HCT116 (cell line): ENCODE results near the gene LTB4R2.

Experiments used
- EZH2 ChIP-seq: fragments of 200-600 bp; sonication (generic); IDR thresholded peaks from 2 replicates; pipeline ENCODE4 v1.6.1; 2017; ENCODE audit warnings: antibody characterized with exemption, mixed run types
- EZH2phosphoT487 ChIP-seq: fragments of 200-600 bp; IDR thresholded peaks from 2 replicates; pipeline ENCODE4 v1.6.1; 2018; ENCODE audit warnings: antibody characterized with exemption, borderline replicate concordance
- FOSL1 ChIP-seq: IDR thresholded peaks from 2 replicates; pipeline ENCODE4 v1.6.1; 2012; ENCODE audit warnings: low read depth
- POLR2AphosphoS5 ChIP-seq: IDR thresholded peaks from 2 replicates; pipeline ENCODE4 v1.6.1; 2011; ENCODE audit warnings: mild to moderate bottlenecking, low read depth, low read length, moderate library complexity
- YY1 ChIP-seq: IDR thresholded peaks from 2 replicates; pipeline ENCODE4 v1.6.1; 2011; ENCODE audit warnings: low read length, low read depth, moderate library complexity, mild to moderate bottlenecking; ENCODE audit not compliant: insufficient replicate concordance; ENCODE audit errors: extremely low read depth
- TF ChIP-seq, protein P1 (sequence below), 3 experiments: fragments of 200-600 bp in 1 of 3; sonication (generic) in 1 of 3; IDR thresholded peaks in 2 of 3; conservative IDR thresholded peaks in 1 of 3; 2 replicates each; pipeline ENCODE4 v1.5.1; 2012 to 2017; ENCODE audit warnings: low read depth in 2 of 3, low read length in 2 of 3, antibody characterized with exemption in 1 of 3, borderline replicate concordance in 1 of 3, control low read depth in 1 of 3, mild to moderate bottlenecking in 1 of 3, mixed read lengths in 1 of 3, mixed run types in 1 of 3, moderate library complexity in 1 of 3; ENCODE audit not compliant: insufficient read depth in 1 of 3
- TF ChIP-seq, protein P2 (sequence below): IDR thresholded peaks from 2 replicates; pipeline ENCODE4 v1.6.1; 2011; ENCODE audit warnings: mild to moderate bottlenecking, low read length, moderate library complexity; ENCODE audit not compliant: insufficient replicate concordance; ENCODE audit errors: extremely low read depth
- TF ChIP-seq, protein P3 (sequence below): IDR thresholded peaks from 2 replicates; pipeline ENCODE4 v1.6.1; 2012; ENCODE audit warnings: low read depth
- TF ChIP-seq, protein P4 (sequence below): IDR thresholded peaks from 2 replicates; pipeline ENCODE4 v1.6.1; 2012

DNA sequence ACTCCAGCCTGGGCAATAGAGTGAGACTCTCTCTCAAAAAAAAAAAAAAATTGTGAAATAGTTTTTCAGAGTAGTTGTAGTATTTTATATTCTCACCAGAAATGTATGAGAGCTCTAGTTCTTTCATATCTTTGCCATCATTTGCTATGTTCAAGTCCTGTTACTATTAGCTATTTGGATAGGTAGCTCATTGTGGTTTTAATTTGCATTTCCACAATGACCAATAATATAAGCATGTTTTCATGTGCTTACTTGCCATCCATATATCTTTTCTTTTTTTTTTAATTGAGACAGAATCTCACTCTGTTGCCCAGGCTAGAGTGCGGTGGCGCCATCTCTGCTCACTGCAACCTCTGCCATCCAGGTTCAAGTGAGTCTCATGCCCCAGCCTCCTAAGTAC, 38.2 kb downstream of the LTB4R2 start:
- TF ChIP-seq, protein P1, sequence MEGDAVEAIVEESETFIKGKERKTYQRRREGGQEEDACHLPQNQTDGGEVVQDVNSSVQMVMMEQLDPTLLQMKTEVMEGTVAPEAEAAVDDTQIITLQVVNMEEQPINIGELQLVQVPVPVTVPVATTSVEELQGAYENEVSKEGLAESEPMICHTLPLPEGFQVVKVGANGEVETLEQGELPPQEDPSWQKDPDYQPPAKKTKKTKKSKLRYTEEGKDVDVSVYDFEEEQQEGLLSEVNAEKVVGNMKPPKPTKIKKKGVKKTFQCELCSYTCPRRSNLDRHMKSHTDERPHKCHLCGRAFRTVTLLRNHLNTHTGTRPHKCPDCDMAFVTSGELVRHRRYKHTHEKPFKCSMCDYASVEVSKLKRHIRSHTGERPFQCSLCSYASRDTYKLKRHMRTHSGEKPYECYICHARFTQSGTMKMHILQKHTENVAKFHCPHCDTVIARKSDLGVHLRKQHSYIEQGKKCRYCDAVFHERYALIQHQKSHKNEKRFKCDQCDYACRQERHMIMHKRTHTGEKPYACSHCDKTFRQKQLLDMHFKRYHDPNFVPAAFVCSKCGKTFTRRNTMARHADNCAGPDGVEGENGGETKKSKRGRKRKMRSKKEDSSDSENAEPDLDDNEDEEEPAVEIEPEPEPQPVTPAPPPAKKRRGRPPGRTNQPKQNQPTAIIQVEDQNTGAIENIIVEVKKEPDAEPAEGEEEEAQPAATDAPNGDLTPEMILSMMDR (IDR thresholded peaks at IDR 0.05 in 2 of 3, conservative IDR thresholded peaks at IDR 0.05 in 1 of 3; ENCODE audit: borderline replicate concordance in 1 of 3, insufficient read depth in 1 of 3, low read depth in 2 of 3, low read length in 2 of 3) = no peak
- TF ChIP-seq EZH2 (no peak), EZH2phosphoT487 (no peak), POLR2AphosphoS5 (no peak), YY1 (no peak), FOSL1 (no peak)
- TF ChIP-seq, protein P2, sequence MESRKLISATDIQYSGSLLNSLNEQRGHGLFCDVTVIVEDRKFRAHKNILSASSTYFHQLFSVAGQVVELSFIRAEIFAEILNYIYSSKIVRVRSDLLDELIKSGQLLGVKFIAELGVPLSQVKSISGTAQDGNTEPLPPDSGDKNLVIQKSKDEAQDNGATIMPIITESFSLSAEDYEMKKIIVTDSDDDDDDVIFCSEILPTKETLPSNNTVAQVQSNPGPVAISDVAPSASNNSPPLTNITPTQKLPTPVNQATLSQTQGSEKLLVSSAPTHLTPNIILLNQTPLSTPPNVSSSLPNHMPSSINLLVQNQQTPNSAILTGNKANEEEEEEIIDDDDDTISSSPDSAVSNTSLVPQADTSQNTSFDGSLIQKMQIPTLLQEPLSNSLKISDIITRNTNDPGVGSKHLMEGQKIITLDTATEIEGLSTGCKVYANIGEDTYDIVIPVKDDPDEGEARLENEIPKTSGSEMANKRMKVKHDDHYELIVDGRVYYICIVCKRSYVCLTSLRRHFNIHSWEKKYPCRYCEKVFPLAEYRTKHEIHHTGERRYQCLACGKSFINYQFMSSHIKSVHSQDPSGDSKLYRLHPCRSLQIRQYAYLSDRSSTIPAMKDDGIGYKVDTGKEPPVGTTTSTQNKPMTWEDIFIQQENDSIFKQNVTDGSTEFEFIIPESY = no peak
- TF ChIP-seq, protein P3, sequence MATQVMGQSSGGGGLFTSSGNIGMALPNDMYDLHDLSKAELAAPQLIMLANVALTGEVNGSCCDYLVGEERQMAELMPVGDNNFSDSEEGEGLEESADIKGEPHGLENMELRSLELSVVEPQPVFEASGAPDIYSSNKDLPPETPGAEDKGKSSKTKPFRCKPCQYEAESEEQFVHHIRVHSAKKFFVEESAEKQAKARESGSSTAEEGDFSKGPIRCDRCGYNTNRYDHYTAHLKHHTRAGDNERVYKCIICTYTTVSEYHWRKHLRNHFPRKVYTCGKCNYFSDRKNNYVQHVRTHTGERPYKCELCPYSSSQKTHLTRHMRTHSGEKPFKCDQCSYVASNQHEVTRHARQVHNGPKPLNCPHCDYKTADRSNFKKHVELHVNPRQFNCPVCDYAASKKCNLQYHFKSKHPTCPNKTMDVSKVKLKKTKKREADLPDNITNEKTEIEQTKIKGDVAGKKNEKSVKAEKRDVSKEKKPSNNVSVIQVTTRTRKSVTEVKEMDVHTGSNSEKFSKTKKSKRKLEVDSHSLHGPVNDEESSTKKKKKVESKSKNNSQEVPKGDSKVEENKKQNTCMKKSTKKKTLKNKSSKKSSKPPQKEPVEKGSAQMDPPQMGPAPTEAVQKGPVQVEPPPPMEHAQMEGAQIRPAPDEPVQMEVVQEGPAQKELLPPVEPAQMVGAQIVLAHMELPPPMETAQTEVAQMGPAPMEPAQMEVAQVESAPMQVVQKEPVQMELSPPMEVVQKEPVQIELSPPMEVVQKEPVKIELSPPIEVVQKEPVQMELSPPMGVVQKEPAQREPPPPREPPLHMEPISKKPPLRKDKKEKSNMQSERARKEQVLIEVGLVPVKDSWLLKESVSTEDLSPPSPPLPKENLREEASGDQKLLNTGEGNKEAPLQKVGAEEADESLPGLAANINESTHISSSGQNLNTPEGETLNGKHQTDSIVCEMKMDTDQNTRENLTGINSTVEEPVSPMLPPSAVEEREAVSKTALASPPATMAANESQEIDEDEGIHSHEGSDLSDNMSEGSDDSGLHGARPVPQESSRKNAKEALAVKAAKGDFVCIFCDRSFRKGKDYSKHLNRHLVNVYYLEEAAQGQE = no peak
- TF ChIP-seq, protein P4, sequence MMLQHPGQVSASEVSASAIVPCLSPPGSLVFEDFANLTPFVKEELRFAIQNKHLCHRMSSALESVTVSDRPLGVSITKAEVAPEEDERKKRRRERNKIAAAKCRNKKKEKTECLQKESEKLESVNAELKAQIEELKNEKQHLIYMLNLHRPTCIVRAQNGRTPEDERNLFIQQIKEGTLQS = no peak
